GM12873 (cell line): ENCODE results near the gene RABIF.

Experiments
- TF ChIP-seq, protein P1 (sequence below): IDR thresholded peaks from 2 replicates; pipeline ENCODE4 v1.5.1; 2012; ENCODE audit warnings: low read depth, mild to moderate bottlenecking, moderate library complexity, low read length, control low read depth; ENCODE audit not compliant: insufficient read depth; ENCODE audit errors: missing control alignments

The RABIF gene

DNA sequence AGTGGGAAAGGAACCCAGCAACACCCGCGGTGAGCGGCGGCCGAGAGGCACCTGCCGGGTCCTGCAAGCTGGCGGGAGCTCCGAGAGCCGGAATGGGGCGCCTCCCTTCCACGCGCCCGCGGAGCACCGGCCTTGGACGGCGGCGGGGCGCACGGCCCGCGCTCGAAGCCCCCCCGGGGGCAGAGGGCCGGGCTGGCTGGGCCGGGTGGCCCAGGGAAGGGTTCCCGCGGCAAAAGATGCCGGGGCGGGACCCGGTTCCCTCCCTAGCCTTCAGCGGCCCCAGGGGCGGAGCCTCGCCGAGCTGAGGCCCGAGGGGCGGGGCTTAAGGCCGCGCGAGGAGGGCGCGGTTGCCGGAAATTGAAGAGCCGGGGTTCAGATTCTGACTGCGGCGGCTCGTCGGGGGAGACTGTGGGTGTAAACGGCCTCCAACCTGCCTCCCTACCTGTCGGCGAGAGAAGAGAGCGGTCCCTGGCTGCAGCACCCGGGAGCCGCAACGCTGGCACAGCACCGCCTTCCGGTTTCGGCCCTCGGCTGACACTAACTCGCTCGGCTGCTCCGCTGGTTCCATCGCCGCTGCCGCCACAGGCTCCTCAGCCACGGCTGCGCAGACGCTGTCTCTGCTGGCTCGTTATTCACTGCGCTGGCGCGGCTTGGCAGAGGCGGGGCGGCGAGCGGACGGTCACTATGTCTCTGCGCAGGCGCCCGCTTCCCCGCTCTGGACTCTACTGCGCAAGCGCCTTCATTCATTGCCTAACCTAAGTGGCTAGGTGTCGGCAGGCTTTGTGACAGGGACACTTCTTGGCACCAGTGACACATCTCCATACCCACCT is at the start of gene RABIF:
TSS of gene RABIF (minus strand) at position 619 of the 830 bp plus-strand sequence. CDS start at position 568, 51 bp downstream.
- TF ChIP-seq, protein P1, sequence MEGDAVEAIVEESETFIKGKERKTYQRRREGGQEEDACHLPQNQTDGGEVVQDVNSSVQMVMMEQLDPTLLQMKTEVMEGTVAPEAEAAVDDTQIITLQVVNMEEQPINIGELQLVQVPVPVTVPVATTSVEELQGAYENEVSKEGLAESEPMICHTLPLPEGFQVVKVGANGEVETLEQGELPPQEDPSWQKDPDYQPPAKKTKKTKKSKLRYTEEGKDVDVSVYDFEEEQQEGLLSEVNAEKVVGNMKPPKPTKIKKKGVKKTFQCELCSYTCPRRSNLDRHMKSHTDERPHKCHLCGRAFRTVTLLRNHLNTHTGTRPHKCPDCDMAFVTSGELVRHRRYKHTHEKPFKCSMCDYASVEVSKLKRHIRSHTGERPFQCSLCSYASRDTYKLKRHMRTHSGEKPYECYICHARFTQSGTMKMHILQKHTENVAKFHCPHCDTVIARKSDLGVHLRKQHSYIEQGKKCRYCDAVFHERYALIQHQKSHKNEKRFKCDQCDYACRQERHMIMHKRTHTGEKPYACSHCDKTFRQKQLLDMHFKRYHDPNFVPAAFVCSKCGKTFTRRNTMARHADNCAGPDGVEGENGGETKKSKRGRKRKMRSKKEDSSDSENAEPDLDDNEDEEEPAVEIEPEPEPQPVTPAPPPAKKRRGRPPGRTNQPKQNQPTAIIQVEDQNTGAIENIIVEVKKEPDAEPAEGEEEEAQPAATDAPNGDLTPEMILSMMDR = peak; percentile 18

DNA sequence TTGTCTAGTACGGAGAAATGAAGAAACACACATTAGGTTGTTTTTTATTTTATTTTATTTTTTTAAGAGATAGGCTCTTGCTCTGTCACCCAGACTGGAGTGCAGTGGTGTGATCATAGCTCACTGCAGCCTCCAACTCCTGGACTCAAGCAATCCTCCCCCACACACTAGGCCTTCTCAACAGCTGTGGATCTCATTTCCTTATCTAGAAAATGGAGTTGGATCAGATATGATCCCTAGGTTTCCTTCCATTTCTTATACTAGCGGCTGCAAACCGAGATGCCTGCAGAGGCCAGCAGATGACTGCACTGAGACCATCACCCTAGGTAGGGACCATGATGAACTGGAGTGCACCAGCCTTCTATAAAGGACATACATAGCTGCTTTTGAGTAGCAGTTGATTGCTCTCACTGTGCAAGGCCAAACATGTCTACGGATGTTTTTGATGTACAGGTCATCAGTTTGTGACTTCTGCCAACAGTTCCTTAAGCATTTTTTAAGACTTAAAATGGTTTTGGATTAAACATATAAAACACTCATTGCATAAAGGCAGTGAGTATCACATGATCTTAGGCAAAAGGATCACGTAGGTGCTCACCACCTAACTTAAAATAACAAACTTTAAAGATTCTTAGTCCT is 49.5 kb upstream of the RABIF start:
- TF ChIP-seq, protein P1 = no peak

DNA sequence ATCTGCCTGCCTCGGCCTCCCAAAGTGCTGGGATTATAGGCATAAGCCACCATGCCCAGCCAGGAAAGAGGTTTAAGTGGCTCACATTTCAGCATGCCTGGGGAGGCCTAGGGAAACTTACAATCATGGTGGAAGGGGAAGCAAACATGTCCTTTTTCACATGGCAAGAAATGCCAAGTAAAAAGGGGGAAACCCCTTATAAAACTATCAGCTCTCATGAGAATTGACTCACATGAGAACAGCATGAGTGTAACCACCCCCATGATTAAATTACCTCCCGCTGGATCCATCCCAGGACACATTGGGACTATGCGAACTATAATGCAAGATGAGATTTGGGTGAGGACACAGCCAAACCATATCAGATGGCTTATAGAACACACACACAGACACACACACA is 46.9 kb upstream of the RABIF start:
- TF ChIP-seq, protein P1 = no peak

DNA sequence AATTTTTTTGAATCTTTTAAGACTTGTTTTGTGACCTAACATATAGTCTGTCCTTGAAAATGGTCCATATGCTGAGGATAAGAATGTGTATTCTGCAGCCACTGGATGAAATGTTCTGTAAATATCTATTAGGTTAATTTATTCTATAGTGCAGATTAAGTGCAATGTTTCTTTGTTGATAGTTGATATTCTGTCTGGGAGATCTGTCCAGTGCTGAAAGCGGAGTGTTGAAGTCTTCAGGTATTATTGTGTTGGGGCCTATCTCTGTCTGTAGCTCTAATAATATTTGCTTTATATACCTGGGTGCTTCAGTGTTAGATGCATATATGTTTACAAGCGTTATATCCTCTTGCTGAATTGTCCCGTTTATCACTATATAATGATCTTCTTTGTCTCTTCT is 45.8 kb upstream of the RABIF start:
- TF ChIP-seq, protein P1 = no peak

DNA sequence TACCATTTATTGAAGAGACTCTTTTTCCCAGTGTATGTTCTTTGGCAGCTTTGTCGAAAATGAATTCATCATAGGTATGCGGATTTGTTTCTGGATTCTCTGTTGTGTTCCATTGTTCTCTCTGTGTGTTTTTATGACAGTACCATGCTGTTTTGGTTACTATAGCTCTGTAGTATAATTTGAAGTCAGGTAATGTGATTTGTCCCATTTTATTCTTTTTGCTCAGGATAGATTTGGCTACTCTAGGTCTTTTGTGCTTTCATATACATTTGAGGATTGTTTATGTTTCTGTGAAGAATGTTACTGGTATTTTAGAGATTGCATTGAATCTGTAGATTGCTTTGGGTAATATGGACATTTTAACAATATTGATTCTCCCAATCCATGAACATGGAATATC is 43.5 kb upstream of the RABIF start:
- TF ChIP-seq, protein P1 = no peak

DNA sequence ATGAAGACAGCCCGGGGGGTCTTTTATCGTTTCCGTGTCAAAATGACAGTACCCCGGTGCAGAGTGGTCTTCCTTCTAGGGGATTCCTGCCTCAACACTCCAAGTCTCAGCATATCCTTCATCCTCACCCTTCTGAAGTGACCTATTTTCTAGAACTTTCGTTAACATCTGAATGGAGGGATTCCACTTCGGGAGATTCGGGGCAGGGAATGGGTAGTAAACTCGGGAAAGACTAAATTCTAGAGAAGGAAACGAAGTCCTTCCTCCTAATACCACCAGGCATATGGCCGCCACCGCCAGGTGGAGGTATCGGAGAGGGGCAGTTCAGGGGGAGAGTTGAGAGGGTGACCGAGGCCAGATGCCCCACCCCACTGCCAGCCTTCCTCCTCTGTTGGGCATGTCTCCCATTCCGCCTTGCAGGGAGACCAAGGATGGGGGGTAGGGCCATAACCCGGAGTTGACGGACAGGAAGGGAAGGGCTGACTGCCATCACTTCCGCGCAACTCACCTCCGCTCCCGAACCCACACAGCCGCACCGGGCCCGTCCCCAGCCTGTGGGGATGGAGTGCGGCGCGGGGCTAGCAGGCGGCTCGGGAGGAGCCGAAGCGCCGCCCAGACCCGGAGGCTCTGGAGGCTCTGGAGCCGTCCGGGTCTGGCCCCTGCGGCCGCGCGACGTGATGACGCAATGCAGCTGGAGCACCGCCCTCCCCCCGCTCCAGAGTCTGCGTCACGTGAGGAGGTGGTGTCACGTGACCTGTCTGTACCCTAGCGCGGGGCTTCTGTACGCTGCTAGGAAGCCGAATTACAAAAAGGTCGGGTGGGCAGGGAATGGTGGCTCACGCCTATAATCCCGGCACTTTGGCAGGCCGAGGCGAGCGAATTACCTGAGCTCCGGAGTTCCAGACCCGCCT is 37.9 kb upstream of the RABIF start, which contains the start of gene KLHL12:
TSS of gene KLHL12 (minus strand) at position 654 of the 911 bp plus-strand sequence. CDS start 2,072 bp downstream, outside the sequence.
- TF ChIP-seq, protein P1 = peak; percentile 74
